CD14-positive monocyte (primary cell): ENCODE results near the gene CDS2. TPM values are rescaled to one million over a fixed set of nuclear protein-coding genes. Genes with fewer than 3 reads are reported as not detected.

Source experiments
- DNase-seq, 3 donors: peaks; one replicate each; pipeline ENCODE4 v3.0.0-alpha.2; 2011 to 2022
- H2AFZ ChIP-seq: 2 replicates; pipeline ENCODE4 v1.6.0; 2012; ENCODE audit warnings: mild to moderate bottlenecking, low read depth, low read length, inconsistent platforms; ENCODE audit not compliant: insufficient read depth, poor library complexity, severe bottlenecking
- H3K27ac ChIP-seq, 2 donors: 1 replicate in 1 of 2; 2 replicates in 1 of 2; pipeline ENCODE4 v1.5.1; 2012 to 2013; ENCODE audit warnings: low read length in 2 of 2, control low read depth in 1 of 2, inconsistent platforms in 1 of 2, low read depth in 1 of 2, mild to moderate bottlenecking in 1 of 2
- H3K27me3 ChIP-seq, 2 donors: one replicate each; pipeline versions ENCODE4 v1.6.0 to v1.6.1; 2011 to 2013; ENCODE audit warnings: low read length in 2 of 2; ENCODE audit not compliant: control insufficient read depth in 2 of 2, insufficient read depth in 2 of 2
- H3K36me3 ChIP-seq, 2 donors: replicated peaks in 1 of 2; 1 replicate in 1 of 2; 2 replicates in 1 of 2; pipeline versions ENCODE4 v1.5.1 to v1.6.1; 2012 to 2013; ENCODE audit warnings: low read length in 2 of 2, control low read depth in 1 of 2, inconsistent platforms in 1 of 2, mild to moderate bottlenecking in 1 of 2; ENCODE audit not compliant: insufficient read depth in 2 of 2, control insufficient read depth in 1 of 2
- H3K4me1 ChIP-seq, 2 donors: 1 replicate in 1 of 2; 2 replicates in 1 of 2; pipeline versions ENCODE4 v1.5.1 to v1.6.1; 2012 to 2013; ENCODE audit warnings: low read length in 2 of 2, control low read depth in 1 of 2, inconsistent platforms in 1 of 2, mild to moderate bottlenecking in 1 of 2, moderate library complexity in 1 of 2; ENCODE audit not compliant: insufficient read depth in 2 of 2, control insufficient read depth in 1 of 2
- H3K4me2 ChIP-seq: replicated peaks from 2 replicates; pipeline ENCODE3; 2012; ENCODE audit warnings: low read length, moderate library complexity, mild to moderate bottlenecking; ENCODE audit not compliant: poor library complexity, severe bottlenecking; ENCODE audit errors: extremely low read depth
- H3K4me3 ChIP-seq, 3 experiments: fragments of 200-600 bp in 1 of 3; sonication (generic) in 1 of 3; replicated peaks in 1 of 3; 1 replicate in 2 of 3; 2 replicates in 1 of 3; pipeline ENCODE4 v1.5.1; 2011 to 2013; ENCODE audit warnings: low read length in 3 of 3, mild to moderate bottlenecking in 3 of 3, control low read depth in 2 of 3, low read depth in 2 of 3, inconsistent platforms in 1 of 3, moderate library complexity in 1 of 3
- H3K79me2 ChIP-seq: 2 replicates; pipeline ENCODE4 v1.6.0; 2012; ENCODE audit warnings: mild to moderate bottlenecking, control low read depth, inconsistent platforms, low read length, moderate library complexity; ENCODE audit not compliant: insufficient read depth
- H3K9ac ChIP-seq: 2 replicates; pipeline ENCODE4 v1.6.0; 2017; ENCODE audit warnings: low read length, mild to moderate bottlenecking; ENCODE audit not compliant: insufficient read depth, poor library complexity, severe bottlenecking
- H3K9me3 ChIP-seq, 2 donors: replicated peaks in 1 of 2; 1 replicate in 1 of 2; 2 replicates in 1 of 2; pipeline versions ENCODE4 v1.5.1 to v1.6.1; 2012 to 2013; ENCODE audit warnings: low read length in 2 of 2, control low read depth in 1 of 2; ENCODE audit not compliant: control insufficient read depth in 1 of 2, insufficient read depth in 1 of 2
- H4K20me1 ChIP-seq: 2 replicates; pipeline ENCODE4 v1.6.0; 2012; ENCODE audit warnings: mild to moderate bottlenecking, low read length, control low read depth, moderate library complexity; ENCODE audit not compliant: insufficient read depth
- H3K27ac Mint-ChIP-seq, 7 donors: one replicate each; pipeline ENCODE4 v1.8.0; 2020; ENCODE audit warnings: mild to moderate bottlenecking in 7 of 7, mixed read lengths in 7 of 7, moderate library complexity in 6 of 7, inconsistent platforms in 2 of 7
- H3K27me3 Mint-ChIP-seq, 3 donors: one replicate each; pipeline ENCODE4 v1.8.0; 2021 to 2022; ENCODE audit warnings: low read depth in 3 of 3, mild to moderate bottlenecking in 3 of 3, mixed read lengths in 3 of 3, moderate library complexity in 3 of 3, inconsistent platforms in 1 of 3
- H3K36me3 Mint-ChIP-seq, 2 donors: one replicate each; pipeline ENCODE4 v1.8.0; 2020; ENCODE audit warnings: mixed read lengths in 2 of 2, inconsistent platforms in 1 of 2, mild to moderate bottlenecking in 1 of 2
- H3K4me1 Mint-ChIP-seq: one replicate; pipeline ENCODE4 v1.8.0; 2020; ENCODE audit warnings: mild to moderate bottlenecking, mixed read lengths
- H3K4me3 Mint-ChIP-seq, 2 donors: one replicate each; pipeline ENCODE4 v1.8.0; 2020; ENCODE audit warnings: mild to moderate bottlenecking in 2 of 2, mixed read lengths in 2 of 2, moderate library complexity in 1 of 2
- H3K9me3 Mint-ChIP-seq, 7 donors: one replicate each; pipeline ENCODE4 v1.8.0; 2020 to 2022; ENCODE audit warnings: mixed read lengths in 7 of 7, mild to moderate bottlenecking in 6 of 7, moderate library complexity in 6 of 7, inconsistent platforms in 2 of 7
- WGBS: methylation state at CpG from one replicate; pipeline ENCODE4 v1.1.5; 2013; ENCODE audit warnings: missing lambda C conversion rate; ENCODE audit not compliant: insufficient coverage; 5-methylcytosine and 5-hydroxymethylcytosine counted together
- intact Hi-C, 2 donors: fragments of 100-400 bp; cut with micrococcal nuclease; formaldehyde crosslinking; loops; one replicate each; pipeline versions ENCODE4 v1.15.0 to v1.15.1; 2023
- polyA plus RNA-seq, 3 donors: library from polyadenylated mRNA; depleted of rRNA in 1 of 3; unstranded in 2 of 3; stranded (reverse) in 1 of 3; fragments of 300-500 nt in 2 of 3; fragments of >200 nt in 1 of 3; fragmentation: Illumina TruSeq in 2 of 3; gene quantifications; 1 replicate in 2 of 3; 2 replicates in 1 of 3; pipeline ENCODE4 v1.2.3, GENCODE V29; 2012 to 2021
- TF ChIP-seq, protein P1 (sequence below): fragments of 200-600 bp; IDR thresholded peaks from one replicate; pipeline ENCODE4 v1.8.0; 2022; ENCODE audit warnings: antibody characterized with exemption, mild to moderate bottlenecking

Gene CDS2
- polyA plus RNA-seq, 3 donors: 28.6 to 62.6 (median 54.4) TPM

- no peaks in the 10 kb centered on the region for H3K9me3 ChIP-seq
- H3K9ac ChIP-seq: no peak overlapping the region
- H3K4me3 ChIP-seq: no peak overlapping the region
- H3K79me2 ChIP-seq: peaks cover 100% of the 10 kb centered on the region
- Mint-ChIP-seq H3K36me3 (peaks cover 10 to 40% of the 10 kb centered on the region in 2 donors), H3K9me3 (peaks cover 0 to under 1% (median 0%) of the 10 kb centered on the region in 7 donors), H3K4me1 (peaks cover 38% of the 10 kb centered on the region), H3K27me3 (peaks cover 0 to 2% (median 0%) of the 10 kb centered on the region in 3 donors), H3K27ac (peak overlapping the region in 2 of 7 donors; percentile 6 to 13), H3K4me3 (no peak overlapping the region)
- no peak for DNase-seq
- H3K4me1 ChIP-seq: peaks cover 11 to 36% of the 10 kb centered on the region in 2 donors
- peaks cover 4 to 10% of the 10 kb centered on the region in 2 donors for H3K36me3 ChIP-seq
- intact Hi-C loops: no loop called here
- TF ChIP-seq, protein P1, sequence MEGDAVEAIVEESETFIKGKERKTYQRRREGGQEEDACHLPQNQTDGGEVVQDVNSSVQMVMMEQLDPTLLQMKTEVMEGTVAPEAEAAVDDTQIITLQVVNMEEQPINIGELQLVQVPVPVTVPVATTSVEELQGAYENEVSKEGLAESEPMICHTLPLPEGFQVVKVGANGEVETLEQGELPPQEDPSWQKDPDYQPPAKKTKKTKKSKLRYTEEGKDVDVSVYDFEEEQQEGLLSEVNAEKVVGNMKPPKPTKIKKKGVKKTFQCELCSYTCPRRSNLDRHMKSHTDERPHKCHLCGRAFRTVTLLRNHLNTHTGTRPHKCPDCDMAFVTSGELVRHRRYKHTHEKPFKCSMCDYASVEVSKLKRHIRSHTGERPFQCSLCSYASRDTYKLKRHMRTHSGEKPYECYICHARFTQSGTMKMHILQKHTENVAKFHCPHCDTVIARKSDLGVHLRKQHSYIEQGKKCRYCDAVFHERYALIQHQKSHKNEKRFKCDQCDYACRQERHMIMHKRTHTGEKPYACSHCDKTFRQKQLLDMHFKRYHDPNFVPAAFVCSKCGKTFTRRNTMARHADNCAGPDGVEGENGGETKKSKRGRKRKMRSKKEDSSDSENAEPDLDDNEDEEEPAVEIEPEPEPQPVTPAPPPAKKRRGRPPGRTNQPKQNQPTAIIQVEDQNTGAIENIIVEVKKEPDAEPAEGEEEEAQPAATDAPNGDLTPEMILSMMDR: no peak
- H3K4me2 ChIP-seq: no peak overlapping the region
- WGBS: 100% methylated on average over 1 of the region's 3 CpGs
- H2AFZ ChIP-seq: no peak overlapping the region
- no peaks in the 10 kb centered on the region for H3K27me3 ChIP-seq
- peak overlapping the region in 1 of 2 donors; percentile 58 for H3K27ac ChIP-seq
- H4K20me1 ChIP-seq: peaks cover 69% of the 10 kb centered on the region
These were observed 26.3 kb downstream of the CDS2 start for GRCh38 chr20:5153152-5153467.

- TF ChIP-seq, protein P1: no peak
- peak overlapping the region in 2 of 7 donors; percentile 20 to 72 for H3K27ac Mint-ChIP-seq
- Histone ChIP-seq H2AFZ (no peak overlapping the region), H3K36me3 (peaks cover 4 to 10% of the 10 kb centered on the region in 2 donors), H3K4me2 (no peak overlapping the region), H3K27ac (no peak overlapping the region), H3K79me2 (peaks cover 100% of the 10 kb centered on the region), H3K9ac (no peak overlapping the region), H3K27me3 (no peaks in the 10 kb centered on the region), H3K9me3 (no peaks in the 10 kb centered on the region), H3K4me1 (peaks cover 9 to 32% of the 10 kb centered on the region in 2 donors), H3K4me3 (no peak overlapping the region), H4K20me1 (peaks cover 62% of the 10 kb centered on the region)
- H3K27me3 Mint-ChIP-seq: no peaks in the 10 kb centered on the region
- peaks cover 0 to 2% (median 0%) of the 10 kb centered on the region in 7 donors for H3K9me3 Mint-ChIP-seq
- 100% methylated on average over 2 of the region's 5 CpGs for WGBS
- DNase-seq: no peak
- intact Hi-C loops: no loop called here
- no peak overlapping the region for H3K4me3 Mint-ChIP-seq
- H3K4me1 Mint-ChIP-seq: peaks cover 36% of the 10 kb centered on the region
- H3K36me3 Mint-ChIP-seq: peaks cover 10 to 38% of the 10 kb centered on the region in 2 donors
These were observed 27.1 kb downstream of the CDS2 start for GRCh38 chr20:5153612-5154542.
